ENCODE results near the gene BRSK1. TPM values are rescaled to one million over a fixed set of nuclear protein-coding genes. Genes with fewer than 3 reads are reported as not detected.

BRSK1 gene
- total RNA-seq, 2 experiments from 2014 or later = 4.8 to 5.7 TPM

DNA sequence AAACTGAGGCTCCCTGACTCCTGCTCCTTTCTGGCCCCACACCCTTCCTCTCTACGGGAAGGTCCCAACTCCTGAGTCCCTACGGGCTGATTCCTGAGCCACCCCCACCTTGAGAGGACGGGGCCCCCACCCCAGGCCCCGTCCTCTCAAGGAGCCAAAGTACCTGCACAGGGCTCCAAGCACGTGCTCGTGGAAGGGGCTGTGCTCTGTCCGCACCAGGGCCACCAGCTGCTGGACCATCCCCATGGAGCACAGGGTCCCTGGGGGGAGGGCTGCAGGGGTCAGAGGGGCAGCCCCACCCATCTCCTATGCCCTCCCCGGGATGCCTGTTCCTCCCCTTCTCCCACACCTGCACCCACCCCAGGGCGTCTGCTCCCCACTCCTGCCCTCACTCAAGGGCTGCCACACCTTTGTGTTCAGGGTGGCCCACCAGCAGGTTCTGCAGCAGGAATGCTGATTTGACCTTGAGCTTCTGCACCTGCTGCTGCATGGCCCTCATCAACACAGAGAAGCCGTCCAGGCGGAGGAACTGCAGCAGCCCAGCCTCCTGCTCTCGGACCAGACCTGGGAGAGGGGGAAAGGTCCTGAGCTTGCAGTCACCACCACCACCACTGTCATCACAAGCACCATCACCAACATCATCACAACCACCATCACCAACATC, 17.9 kb upstream of the BRSK1 start:
- POLR2A ChIA-PET = no interaction called here
- CTCF ChIA-PET = no interaction called here

GRCh38 chr19:55266404-55266803, 17.4 kb upstream of the BRSK1 start:
- ChIA-PET POLR2A (no interaction called here), CTCF (no interaction called here)

DNA sequence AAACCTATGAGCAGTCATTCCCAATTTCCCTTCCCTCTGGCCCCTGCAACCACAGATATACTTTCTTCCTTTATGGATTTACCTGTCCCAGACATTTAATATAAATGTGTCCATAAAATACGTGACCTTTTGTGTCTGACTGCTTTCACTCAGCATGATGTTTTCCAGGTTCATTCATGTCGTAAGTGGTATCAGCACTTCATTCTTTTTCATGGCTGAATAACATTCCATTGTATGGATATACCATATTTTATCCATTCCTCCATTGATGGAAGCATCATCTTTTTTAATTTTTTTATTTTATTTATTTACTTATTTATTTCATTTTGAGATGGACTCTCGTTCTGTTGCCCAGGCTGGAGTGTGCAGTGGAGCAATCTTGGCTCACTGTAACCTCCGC, 17.0 kb upstream of the BRSK1 start:
- POLR2A ChIA-PET = no interaction called here
- CTCF ChIA-PET = no interaction called here

- ChIA-PET POLR2A (no interaction called here), CTCF (no interaction called here)
Observed at GRCh38 chr19:55269299-55269698, 14.5 kb upstream of the BRSK1 start.

- CTCF ChIA-PET = no interaction called here
- POLR2A ChIA-PET = interaction anchor here (1.4 kb wide), 1 partner anchor 11 kb away, joined by 5 read pairs; no protein-coding TSS in a partner anchor
Observed at GRCh38 chr19:55270172-55270942, 13.4 kb upstream of the BRSK1 start.

DNA sequence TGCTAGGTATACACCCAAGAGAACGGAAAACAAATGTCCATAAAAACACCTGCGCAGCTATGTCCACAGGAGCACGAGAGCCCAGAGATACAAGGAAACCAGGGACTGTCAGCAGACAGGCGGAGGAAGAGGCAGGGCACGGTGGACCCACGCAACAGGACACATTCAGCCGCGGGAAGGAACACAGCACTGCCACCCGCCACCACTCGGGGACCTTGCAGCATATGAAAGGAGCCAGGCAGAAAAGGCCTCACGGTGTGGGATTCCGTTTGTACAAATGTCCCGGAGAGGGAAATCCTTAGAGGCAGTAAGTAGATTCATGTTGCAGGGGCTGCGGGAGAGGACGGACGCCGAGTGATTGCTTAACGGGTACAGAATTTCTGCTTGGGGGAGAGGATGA, 11.7 kb upstream of the BRSK1 start:
- CTCF ChIA-PET = interaction anchor here (0.9 kb wide), 1 partner anchor 29 kb away, joined by 3 read pairs; no protein-coding TSS in a partner anchor
- POLR2A ChIA-PET = no interaction called here

DNA sequence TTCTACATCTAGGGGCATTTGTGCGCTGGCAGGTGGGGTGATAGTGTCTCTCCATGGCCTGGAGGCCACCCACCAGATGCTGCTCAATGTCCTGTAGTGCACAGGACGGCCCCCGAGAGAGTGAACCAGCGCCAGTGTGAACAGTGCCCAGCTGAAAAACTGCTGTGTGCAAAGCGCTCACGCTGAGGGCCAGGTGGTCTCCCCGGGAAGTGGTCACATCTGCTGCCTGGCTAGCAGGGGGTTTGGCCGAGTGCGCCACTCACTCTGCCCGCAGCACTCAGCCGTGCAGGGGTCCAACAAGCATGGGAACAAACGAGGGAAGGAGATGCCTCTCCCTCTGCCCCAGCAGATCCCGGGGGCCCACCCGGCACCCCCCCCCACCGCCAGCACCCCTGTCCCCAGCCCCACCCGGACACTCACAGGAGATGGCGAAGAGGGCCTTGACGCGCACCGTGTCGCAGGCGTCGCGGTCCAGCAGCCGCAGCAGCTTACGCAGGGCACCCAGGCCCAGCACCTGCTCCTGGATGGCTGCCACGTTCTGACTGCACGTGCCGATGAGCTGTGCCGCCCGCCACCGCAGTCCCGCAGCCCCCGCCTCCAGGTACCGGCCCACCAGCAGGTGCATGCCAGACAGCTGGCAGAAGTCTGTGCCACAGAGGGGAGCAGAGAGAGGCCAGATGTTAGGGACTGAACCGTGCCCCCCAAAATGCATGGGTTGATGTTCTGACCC, 9.7 kb upstream of the BRSK1 start:
- POLR2A ChIA-PET = no interaction called here
- CTCF ChIA-PET = no interaction called here

DNA sequence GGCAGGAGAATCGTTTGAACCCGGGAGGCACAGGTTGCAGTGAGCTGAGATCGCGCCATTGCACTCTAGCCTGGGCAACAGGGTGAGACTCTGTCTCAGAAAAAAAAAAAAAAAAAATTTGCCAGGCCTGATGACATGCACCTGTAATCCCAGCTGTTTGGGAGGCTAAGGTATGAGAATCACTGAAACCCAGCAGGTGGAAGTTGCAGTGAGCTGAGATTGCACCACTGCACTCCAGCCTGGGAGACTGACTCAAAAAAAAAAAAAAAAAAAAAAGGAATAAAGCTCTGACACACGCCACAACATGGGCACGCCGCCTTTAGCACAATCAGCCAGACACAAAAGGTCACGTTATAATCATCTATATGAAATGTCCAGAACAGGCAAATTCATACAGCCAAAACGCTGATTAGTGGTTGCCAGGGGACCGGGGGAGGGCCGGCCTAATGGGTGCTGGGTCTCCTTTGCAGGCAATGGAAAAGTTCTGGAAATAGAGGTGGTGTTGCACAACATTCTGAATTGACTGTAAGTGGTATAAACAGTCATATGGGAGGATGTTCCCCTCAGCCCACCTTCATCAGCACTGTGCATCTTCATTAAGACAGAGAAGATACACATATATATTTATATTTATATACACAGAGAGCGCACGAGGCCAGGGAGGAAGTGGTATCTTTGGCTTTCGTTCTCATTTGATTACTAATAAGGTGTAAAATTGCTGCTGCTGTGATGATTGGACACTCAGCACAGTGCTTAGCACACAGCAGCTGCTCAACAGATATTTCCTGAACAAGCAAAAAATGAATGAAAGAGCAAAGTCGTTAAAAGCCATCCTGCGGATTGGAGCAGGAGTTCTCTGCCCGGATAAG, 7.7 kb upstream of the BRSK1 start:
- POLR2A ChIA-PET = interaction anchor here (0.6 to 0.8 kb wide), 6 partner anchors 14 to 1038 kb away, joined by 3 to 8 read pairs (median 4); no protein-coding TSS in a partner anchor
- CTCF ChIA-PET = interaction anchor here (0.6 to 2.2 kb wide), 5 partner anchors 16 to 228 kb away, joined by 3 to 7 read pairs (median 3); no protein-coding TSS in a partner anchor

DNA sequence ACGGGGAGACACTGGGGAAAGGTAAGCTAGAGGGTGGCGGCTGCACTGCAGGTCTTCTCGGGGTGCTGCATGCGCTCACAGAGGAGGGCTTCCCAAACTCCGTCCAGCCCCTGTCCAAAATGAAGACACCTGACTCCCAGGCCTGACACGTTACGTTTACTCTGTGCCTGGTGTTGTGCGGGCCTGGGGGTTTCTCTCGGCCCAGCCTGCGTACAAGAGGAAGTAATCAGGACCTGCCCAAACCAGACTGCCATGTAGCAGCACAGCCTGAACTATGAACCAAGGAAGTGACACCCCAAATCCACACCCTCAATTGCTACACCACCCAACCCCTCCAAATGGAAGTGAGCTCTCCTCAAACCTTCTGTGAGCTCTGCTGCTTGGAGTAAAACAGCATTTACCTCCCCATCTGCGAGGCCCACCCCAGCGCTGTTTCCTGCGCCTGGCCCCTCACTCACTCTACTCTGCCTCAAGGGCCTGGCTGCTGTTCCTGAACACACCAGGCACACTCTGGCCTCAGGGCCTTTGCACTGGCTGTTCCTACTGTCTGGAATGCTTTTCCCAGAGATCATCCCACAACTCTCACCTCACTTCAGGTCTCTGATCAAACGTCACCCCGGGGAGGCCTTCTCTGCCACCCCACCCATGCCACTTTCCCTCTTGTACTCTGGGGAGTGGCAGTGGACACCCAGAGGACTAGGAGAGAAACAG, 6.9 kb upstream of the BRSK1 start:
- CTCF ChIA-PET = interaction anchor here (0.7 to 2.2 kb wide), 5 partner anchors 17 to 227 kb away, joined by 3 to 7 read pairs (median 3); no protein-coding TSS in a partner anchor
- POLR2A ChIA-PET = interaction anchor here (0.8 kb wide), 1 partner anchor 23 kb away, joined by 3 read pairs; no protein-coding TSS in a partner anchor

- POLR2A ChIA-PET = no interaction called here
- CTCF ChIA-PET = interaction anchor here (0.8 to 2.2 kb wide), 4 partner anchors 17 to 227 kb away, joined by 3 to 7 read pairs (median 4); no protein-coding TSS in a partner anchor
Observed at GRCh38 chr19:55277494-55277893, 6.3 kb upstream of the BRSK1 start.

DNA sequence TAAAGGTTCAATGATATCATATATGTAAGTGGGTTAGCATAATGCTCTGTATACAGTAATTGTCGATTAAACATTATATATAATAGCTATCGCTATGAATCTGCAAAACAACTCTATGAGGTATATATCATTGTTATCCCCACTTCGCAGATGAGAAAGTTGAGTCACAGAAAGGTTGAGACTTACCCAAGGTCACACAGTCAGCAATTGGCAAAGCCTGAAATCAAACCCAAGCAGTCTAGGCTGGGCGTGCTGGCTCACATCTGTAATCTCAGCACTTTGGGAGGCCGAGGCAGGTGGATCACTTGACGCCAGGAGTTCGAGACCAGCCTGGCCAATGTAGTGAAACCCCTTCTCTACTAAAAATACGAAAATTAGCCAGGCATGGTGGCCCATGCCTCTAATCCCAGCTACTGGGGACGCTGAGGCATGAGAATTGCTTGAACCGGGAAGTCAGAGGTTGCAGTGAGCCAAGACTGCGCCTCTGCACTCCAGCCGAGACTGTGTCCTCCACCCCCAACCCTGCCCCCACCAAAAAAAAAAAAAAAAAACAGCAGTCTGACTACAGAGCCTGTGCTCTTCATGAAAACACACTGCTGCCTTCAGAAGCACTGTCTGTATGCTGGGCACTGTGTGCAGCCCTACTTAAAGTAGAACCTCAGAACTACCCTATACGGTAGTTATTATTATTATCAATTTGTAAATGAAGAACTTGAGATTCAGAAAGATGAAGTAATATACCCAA, 5.2 kb upstream of the BRSK1 start:
- CTCF ChIA-PET = interaction anchor here (0.7 to 2.7 kb wide), 4 partner anchors 13 to 24 kb away, joined by 3 to 7 read pairs (median 5); no protein-coding TSS in a partner anchor
- POLR2A ChIA-PET = no interaction called here

- CTCF ChIA-PET = interaction anchor here (0.7 to 2.7 kb wide), 3 partner anchors 12 to 25 kb away, joined by 3 to 7 read pairs (median 3); no protein-coding TSS in a partner anchor
- POLR2A ChIA-PET = interaction anchor here (0.6 to 2.0 kb wide), 3 partner anchors 19 to 128 kb away, joined by 7 to 15 read pairs (median 8); partner anchors contain the start of genes TMEM238 and UBE2S
Observed at GRCh38 chr19:55279340-55279739, 4.5 kb upstream of the BRSK1 start.

GRCh38 chr19:55279770-55280643, 3.8 kb upstream of the BRSK1 start, which contains the start of gene HSPBP1:
TSS of gene HSPBP1 (minus strand) at chr19:55280110. CDS start at chr19:55279608, 502 bp downstream.
- ChIA-PET CTCF (interaction anchor here (2.7 kb wide), 1 partner anchor 26 kb away, joined by 7 read pairs; no protein-coding TSS in a partner anchor), POLR2A (interaction anchor here (0.6 to 2.0 kb wide), 8 partner anchors 11 to 196 kb away, joined by 3 to 15 read pairs (median 7); partner anchors contain the start of genes PPP6R1, TMEM238, UBE2S and ZNF628)

DNA sequence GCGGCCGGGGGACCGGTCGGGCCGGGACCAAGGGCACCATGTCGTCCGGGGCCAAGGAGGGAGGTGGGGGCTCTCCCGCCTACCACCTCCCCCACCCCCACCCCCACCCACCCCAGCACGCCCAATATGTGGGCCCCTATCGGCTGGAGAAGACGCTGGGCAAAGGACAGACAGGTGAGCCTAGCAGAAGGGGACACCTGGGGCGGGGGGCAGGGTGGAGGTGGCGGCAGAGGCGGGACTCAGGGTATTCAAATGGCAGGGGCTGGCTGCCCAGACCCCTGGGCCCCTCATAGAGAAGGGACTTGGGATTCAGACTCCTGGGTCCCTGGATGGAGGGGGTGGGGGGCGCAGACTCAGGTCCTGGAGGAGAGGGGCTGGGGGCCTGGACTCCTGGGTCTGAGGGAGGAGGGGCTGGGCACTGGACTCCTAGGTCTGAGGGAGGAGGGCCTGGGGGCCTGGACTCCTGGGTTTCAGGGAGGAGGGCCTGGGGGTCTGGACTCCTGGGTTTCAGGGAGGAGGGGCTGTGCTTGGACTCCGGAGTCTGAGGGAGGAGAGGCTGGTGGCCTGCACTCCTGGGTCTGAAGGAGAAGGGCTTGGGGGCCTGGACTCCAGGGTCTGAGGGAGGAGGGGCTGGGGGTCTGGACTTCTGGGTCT, 735 bp downstream of the BRSK1 start:
- ChIA-PET CTCF (no interaction called here), POLR2A (interaction anchor here (0.6 kb wide), 1 partner anchor 99 kb away, joined by 4 read pairs; no protein-coding TSS in a partner anchor)

DNA sequence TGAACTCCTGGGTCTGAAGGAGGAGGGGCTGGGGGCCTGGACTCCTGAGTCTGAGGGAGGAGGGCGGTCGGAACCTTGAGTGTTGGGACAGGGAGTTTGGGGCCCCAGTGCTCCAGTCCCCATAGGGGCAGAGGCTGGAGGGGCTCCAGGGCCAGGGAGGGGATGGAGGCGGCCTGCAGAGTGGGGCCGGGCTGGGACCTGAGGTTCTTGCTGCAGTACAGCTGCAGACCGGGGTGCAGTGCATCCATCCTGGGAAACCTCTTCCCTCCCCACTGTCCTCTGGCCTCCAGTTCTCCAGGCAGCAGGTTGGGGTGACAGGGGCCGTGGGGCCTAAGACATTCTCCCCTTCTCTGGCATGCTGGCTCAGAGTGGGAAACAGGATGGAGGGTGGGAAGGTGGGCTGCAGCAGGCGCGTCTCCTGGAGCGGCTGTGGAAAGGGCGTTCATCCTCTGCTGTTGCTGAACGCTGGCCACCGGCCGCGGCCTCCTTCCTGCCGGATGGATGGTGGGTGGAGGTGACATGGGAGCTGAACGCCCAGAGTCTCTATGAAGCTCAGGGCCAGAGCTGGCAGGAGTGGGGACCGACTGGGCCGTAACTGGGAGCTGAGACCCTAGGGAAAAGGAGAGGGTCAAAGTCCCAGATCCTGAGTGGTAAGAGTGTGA, 1.6 kb downstream of the BRSK1 start:
- ChIA-PET POLR2A (no interaction called here), CTCF (no interaction called here)

Data from activated CD8-positive, alpha-beta memory T cell treated with anti-CD3 and anti-CD28 coated beads for 36 hours (primary cell).